BJ (cell line): ENCODE results near the gene VGLL4. TPM values are rescaled to one million over a fixed set of nuclear protein-coding genes. Genes with fewer than 3 reads are reported as not detected.

ENCODE experiments used
- CTCF ChIA-PET: fragments of 350-600 bp; formaldehyde crosslinking; extraction: SDS; loops from one replicate; lab custom pipeline; 2021; ENCODE audit warnings: antibody characterized with exemption, inconsistent platforms; lab: Yijun Ruan, JAX
- POLR2A ChIA-PET: fragments of 300-600 bp; sonication (Branson Sonifier 250); formaldehyde crosslinking; extraction: SDS; loops from one replicate; lab custom pipeline; 2021; ENCODE audit warnings: antibody characterized with exemption; lab: Charles Lee
- DNase-seq: peaks from one replicate; pipeline ENCODE4 v3.0.0-alpha.2; 2011; ENCODE audit warnings: low read depth
- H3K27me3 ChIP-seq: 2 replicates; pipeline ENCODE4 v1.6.0; 2011; ENCODE audit warnings: low read length; ENCODE audit not compliant: control insufficient read depth, insufficient read depth
- H3K36me3 ChIP-seq: 2 replicates; pipeline ENCODE4 v1.5.1; 2011; ENCODE audit warnings: low read length; ENCODE audit not compliant: control insufficient read depth, insufficient read depth
- H3K4me3 ChIP-seq: 2 replicates; pipeline ENCODE4 v1.5.1; 2011; ENCODE audit warnings: low read depth, mild to moderate bottlenecking, control low read depth, low read length
- polyA plus RNA-seq: library from polyadenylated mRNA; depleted of rRNA; stranded (reverse); fragments of >200 nt; gene quantifications from 2 replicates; pipeline ENCODE4 v1.2.3, GENCODE V29; 2011
- TF ChIP-seq, protein P1 (sequence below): IDR thresholded peaks from 2 replicates; pipeline ENCODE4 v1.5.1; 2011; ENCODE audit warnings: low read depth, mild to moderate bottlenecking, control low read depth, inconsistent platforms, low read length, moderate library complexity; ENCODE audit not compliant: insufficient read depth

The VGLL4 gene
- polyA plus RNA-seq, 1 experiment = 31.3 TPM

DNA sequence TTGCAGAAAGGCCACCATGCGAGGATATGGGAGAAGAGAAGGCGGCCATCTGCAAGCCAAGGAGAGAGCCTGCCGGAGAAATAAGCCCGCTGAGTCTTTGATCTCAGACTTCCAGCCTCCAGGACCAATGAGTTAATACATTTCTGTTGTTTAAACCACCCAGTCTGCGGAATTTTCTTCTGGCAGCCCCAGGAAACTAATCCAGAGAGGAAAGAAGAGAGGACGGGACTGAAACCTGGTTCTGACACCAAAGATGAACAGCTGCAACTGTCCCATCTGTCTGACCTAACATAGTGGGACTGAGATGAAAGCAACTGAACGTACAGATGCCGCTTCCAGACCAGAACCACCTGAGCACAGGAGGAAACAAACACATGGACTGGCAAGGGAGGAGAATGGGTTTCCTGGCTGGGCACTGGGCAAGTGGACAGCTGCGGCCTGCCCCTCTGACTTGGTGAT, 32.3 kb downstream of the VGLL4 start:
- no peak for DNase-seq
- ChIA-PET CTCF (interaction anchor here (0.9 to 1.5 kb wide), 2 partner anchors 9 to 10 kb away, joined by 3 read pairs; no protein-coding TSS in a partner anchor), POLR2A (no interaction called here)
- Histone ChIP-seq H3K27me3 (no peaks in the 10 kb centered on the region), H3K4me3 (no peak overlapping the region), H3K36me3 (no peaks in the 10 kb centered on the region; the same call in 1 of the 2 replicates)
- TF ChIP-seq, protein P1, sequence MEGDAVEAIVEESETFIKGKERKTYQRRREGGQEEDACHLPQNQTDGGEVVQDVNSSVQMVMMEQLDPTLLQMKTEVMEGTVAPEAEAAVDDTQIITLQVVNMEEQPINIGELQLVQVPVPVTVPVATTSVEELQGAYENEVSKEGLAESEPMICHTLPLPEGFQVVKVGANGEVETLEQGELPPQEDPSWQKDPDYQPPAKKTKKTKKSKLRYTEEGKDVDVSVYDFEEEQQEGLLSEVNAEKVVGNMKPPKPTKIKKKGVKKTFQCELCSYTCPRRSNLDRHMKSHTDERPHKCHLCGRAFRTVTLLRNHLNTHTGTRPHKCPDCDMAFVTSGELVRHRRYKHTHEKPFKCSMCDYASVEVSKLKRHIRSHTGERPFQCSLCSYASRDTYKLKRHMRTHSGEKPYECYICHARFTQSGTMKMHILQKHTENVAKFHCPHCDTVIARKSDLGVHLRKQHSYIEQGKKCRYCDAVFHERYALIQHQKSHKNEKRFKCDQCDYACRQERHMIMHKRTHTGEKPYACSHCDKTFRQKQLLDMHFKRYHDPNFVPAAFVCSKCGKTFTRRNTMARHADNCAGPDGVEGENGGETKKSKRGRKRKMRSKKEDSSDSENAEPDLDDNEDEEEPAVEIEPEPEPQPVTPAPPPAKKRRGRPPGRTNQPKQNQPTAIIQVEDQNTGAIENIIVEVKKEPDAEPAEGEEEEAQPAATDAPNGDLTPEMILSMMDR = no peak

DNA sequence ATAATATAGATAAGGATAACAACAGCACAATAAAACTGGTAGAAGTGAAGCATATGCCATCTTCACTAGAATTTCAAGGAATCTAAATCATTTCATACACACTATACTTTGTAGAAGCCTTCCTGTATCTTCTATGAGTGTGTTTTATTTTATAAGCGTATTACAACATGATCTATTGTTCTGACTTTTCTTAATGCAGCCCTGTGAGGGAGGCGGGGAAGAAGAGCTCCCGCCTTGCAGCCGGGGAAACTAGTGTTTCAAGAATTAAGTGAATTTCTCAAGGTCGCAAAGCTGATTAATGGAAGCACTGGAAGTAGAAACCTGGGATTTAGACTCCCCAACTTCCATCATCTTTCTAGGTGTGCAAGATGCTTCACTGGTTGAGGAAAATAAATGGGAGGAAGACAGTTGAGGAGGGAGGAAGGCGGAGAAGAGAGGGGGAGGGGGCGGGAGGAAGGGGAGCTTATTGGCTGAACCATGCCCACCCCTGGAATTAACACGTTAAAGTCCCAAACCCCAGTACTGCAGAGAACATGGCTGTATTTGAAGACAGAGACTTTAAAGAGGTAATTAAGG, 32.9 kb downstream of the VGLL4 start:
- POLR2A ChIA-PET = no interaction called here
- Histone ChIP-seq H3K36me3 (no peaks in the 10 kb centered on the region; the same call in 1 of the 2 replicates), H3K27me3 (no peaks in the 10 kb centered on the region), H3K4me3 (no peak overlapping the region)
- CTCF ChIA-PET = interaction anchor here (0.9 to 1.5 kb wide), 2 partner anchors 10 to 11 kb away, joined by 3 read pairs; no protein-coding TSS in a partner anchor
- DNase-seq = no peak
- TF ChIP-seq, protein P1 = no peak

DNA sequence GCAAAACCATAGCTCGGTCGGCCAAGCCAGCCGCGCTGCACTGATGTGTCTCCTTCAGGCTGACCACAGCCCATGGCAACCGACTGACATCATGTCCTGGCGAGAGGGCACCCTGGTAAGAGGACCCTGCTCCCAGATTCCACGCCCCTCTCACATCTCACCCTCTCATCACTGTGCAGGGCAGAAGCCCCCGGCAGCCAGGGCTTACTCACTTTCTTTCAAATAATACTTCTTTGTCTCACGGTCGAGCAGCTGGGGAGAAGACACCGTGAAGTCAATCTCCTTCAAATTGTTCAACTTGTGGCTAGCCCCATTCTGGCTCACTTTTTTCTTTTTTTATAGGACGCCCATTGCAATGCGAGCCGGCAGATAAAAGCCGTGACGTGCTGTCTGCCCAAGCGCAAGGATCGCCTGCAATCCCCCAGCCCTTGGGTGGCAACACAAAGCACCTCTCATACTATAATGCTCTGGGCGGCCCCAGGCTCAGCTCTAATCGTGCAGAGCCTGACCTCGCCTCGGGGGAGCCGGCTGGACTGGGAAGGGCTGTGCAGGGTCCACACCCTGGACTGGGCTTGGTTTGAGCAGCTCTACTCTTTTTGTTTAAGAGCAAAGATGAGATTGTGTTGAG, 33.6 kb downstream of the VGLL4 start:
- Histone ChIP-seq H3K4me3 (no peak overlapping the region), H3K27me3 (no peaks in the 10 kb centered on the region), H3K36me3 (no peaks in the 10 kb centered on the region)
- TF ChIP-seq, protein P1 = no peak
- ChIA-PET POLR2A (no interaction called here), CTCF (interaction anchor here (0.9 kb wide), 1 partner anchor 10 kb away, joined by 3 read pairs; no protein-coding TSS in a partner anchor)
- no peak for DNase-seq

DNA sequence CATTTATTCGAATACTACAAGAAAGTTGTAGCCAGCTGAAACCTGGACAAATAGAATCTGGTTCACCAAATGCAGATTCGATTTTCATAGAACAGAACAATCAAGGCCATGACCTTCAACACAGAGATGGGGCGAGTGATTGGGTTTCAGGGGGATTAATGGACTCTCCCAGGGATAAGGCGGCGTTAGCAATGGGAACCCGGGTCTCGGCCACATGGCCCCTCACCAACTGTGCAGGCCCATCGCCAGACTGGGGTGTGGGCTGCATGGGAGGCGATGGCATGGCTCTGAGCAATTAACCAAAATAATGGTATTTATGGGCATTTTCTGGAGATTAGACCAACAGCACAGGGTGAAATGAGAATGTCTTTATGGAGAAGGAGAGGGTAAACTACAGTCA, 34.2 kb downstream of the VGLL4 start:
- TF ChIP-seq, protein P1 = no peak
- CTCF ChIA-PET = no interaction called here

DNA sequence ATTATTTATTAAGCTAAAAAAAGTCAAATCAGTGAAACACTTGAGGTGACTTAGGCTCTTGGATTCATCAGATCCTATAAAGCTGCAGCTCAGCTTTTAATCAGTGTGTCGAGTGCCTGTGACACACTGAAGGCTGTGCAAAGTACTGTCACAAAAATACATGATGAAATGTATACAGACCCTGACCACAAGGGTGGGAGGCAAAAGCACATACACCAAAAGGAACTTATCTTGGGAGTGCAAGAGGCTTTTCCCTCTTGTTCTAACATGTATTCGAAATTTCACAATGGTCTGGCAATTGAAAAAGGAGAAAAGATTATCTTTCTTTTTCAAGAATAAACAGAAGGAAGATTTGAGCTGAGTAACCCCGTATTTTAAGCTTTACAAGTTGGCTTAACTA, 35.9 kb downstream of the VGLL4 start:
- Histone ChIP-seq H3K27me3 (no peaks in the 10 kb centered on the region), H3K36me3 (no peaks in the 10 kb centered on the region), H3K4me3 (no peak overlapping the region)
- DNase-seq = no peak
- ChIA-PET CTCF (interaction anchor here (1.1 to 1.6 kb wide), 2 partner anchors 31 to 229 kb away, joined by 3 to 4 read pairs; no protein-coding TSS in a partner anchor), POLR2A (no interaction called here)
- TF ChIP-seq, protein P1 = no peak

More for the DNA sequence above, 34.2 kb downstream of the VGLL4 start:
- DNase-seq = no peak
- Histone ChIP-seq H3K36me3 (no peaks in the 10 kb centered on the region), H3K4me3 (no peak overlapping the region), H3K27me3 (no peaks in the 10 kb centered on the region)
- POLR2A ChIA-PET = no interaction called here
